H9 (cell line): ENCODE results near the gene FSTL4. TPM values are rescaled to one million over a fixed set of nuclear protein-coding genes. Genes with fewer than 3 reads are reported as not detected.

Experiments used
- DNase-seq: peaks from one replicate; pipeline ENCODE4 v3.0.0-alpha.2; 2017
- H2AFZ ChIP-seq: one replicate; pipeline ENCODE4 v1.6.1; 2013; ENCODE audit warnings: mild to moderate bottlenecking, low read length, control low read depth, moderate library complexity
- H2AK5ac ChIP-seq: 2 replicates; pipeline ENCODE4 v1.6.1; 2013; ENCODE audit warnings: low read length, control low read depth, mixed read lengths; ENCODE audit not compliant: insufficient read length
- H2BK120ac ChIP-seq: one replicate; pipeline ENCODE4 v1.6.1; 2013; ENCODE audit warnings: low read depth, mild to moderate bottlenecking, low read length, control low read depth, inconsistent platforms; ENCODE audit not compliant: poor library complexity, severe bottlenecking
- H2BK12ac ChIP-seq: 2 replicates; pipeline ENCODE4 v1.6.1; 2013; ENCODE audit warnings: low read length, control low read depth, mixed read lengths, low read depth; ENCODE audit not compliant: insufficient read length
- H2BK15ac ChIP-seq: 2 replicates; pipeline ENCODE4 v1.6.1; 2013; ENCODE audit warnings: low read depth, low read length, control low read depth
- H2BK20ac ChIP-seq: one replicate; pipeline ENCODE4 v1.6.1; 2013; ENCODE audit warnings: low read depth, mild to moderate bottlenecking, low read length, control low read depth, inconsistent platforms; ENCODE audit not compliant: poor library complexity, severe bottlenecking
- H2BK5ac ChIP-seq: 2 replicates; pipeline ENCODE4 v1.6.1; 2013; ENCODE audit warnings: low read length, control low read depth, mixed read lengths; ENCODE audit not compliant: insufficient read length
- H3K14ac ChIP-seq: 2 replicates; pipeline ENCODE4 v1.6.1; 2013; ENCODE audit warnings: low read length, control low read depth; ENCODE audit not compliant: insufficient read depth
- H3K18ac ChIP-seq: 2 replicates; pipeline ENCODE4 v1.6.1; 2013; ENCODE audit warnings: low read depth, mild to moderate bottlenecking, mixed read lengths, low read length, control low read depth; ENCODE audit not compliant: insufficient read length
- H3K23ac ChIP-seq: 2 replicates; pipeline ENCODE4 v1.6.1; 2013; ENCODE audit warnings: low read length, control low read depth, mixed read lengths, low read depth; ENCODE audit not compliant: insufficient read length
- H3K23me2 ChIP-seq: 2 replicates; pipeline ENCODE4 v1.6.1; 2013; ENCODE audit warnings: low read depth, mild to moderate bottlenecking, mixed read lengths, low read length, control low read depth; ENCODE audit not compliant: insufficient read length, poor library complexity, severe bottlenecking
- H3K27ac ChIP-seq: 2 replicates; pipeline ENCODE4 v1.5.1; 2013; ENCODE audit warnings: low read length, control low read depth, mixed read lengths, low read depth; ENCODE audit not compliant: insufficient read length
- H3K27me3 ChIP-seq: 2 replicates; pipeline ENCODE4 v1.6.1; 2013; ENCODE audit warnings: low read length, control low read depth, inconsistent platforms; ENCODE audit not compliant: insufficient read depth
- H3K4ac ChIP-seq: 2 replicates; pipeline ENCODE4 v1.6.1; 2013; ENCODE audit warnings: low read depth, mild to moderate bottlenecking, control low read depth, inconsistent platforms, low read length, moderate library complexity
- H3K4me1 ChIP-seq: 2 replicates; pipeline ENCODE4 v1.6.1; 2013; ENCODE audit warnings: low read length, control low read depth, inconsistent platforms; ENCODE audit not compliant: insufficient read depth
- H3K4me2 ChIP-seq: 2 replicates; pipeline ENCODE4 v1.6.1; 2013; ENCODE audit warnings: low read length, control low read depth, mixed read lengths; ENCODE audit not compliant: insufficient read length, insufficient read depth
- H3K56ac ChIP-seq: 2 replicates; pipeline ENCODE4 v1.6.1; 2013; ENCODE audit warnings: low read depth, mild to moderate bottlenecking, mixed read lengths, low read length, control low read depth; ENCODE audit not compliant: insufficient read length
- H3K79me1 ChIP-seq: 2 replicates; pipeline ENCODE4 v1.6.1; 2013; ENCODE audit warnings: low read depth, mild to moderate bottlenecking, moderate library complexity, low read length, control low read depth, inconsistent platforms; ENCODE audit not compliant: insufficient read depth, poor library complexity, severe bottlenecking
- H3K79me2 ChIP-seq: 2 replicates; pipeline ENCODE4 v1.6.1; 2013; ENCODE audit warnings: low read length, control low read depth, inconsistent platforms; ENCODE audit not compliant: insufficient read depth
- H3K9ac ChIP-seq: 2 replicates; pipeline ENCODE4 v1.6.1; 2013; ENCODE audit warnings: low read length, control low read depth, mixed read lengths; ENCODE audit not compliant: insufficient read length; ENCODE audit errors: extremely low read depth
- H3K9me3 ChIP-seq: one replicate; pipeline ENCODE4 v1.6.1; 2013; ENCODE audit warnings: low read depth, low read length, inconsistent platforms; ENCODE audit not compliant: control insufficient read depth
- H3T11ph ChIP-seq: one replicate; pipeline ENCODE4 v1.6.1; 2013; ENCODE audit warnings: mild to moderate bottlenecking, low read length, control low read depth, inconsistent platforms
- H4K20me1 ChIP-seq: one replicate; pipeline ENCODE4 v1.6.1; 2013; ENCODE audit not compliant: control insufficient read depth, insufficient read length, insufficient read depth
- H4K5ac ChIP-seq: 2 replicates; pipeline ENCODE4 v1.6.1; 2013; ENCODE audit warnings: low read depth, mild to moderate bottlenecking, mixed read lengths, low read length, control low read depth; ENCODE audit not compliant: insufficient read length
- H4K8ac ChIP-seq: replicated peaks from 2 replicates; pipeline ENCODE4 v1.6.1; 2013; ENCODE audit warnings: low read length, control low read depth, mixed read lengths, low read depth; ENCODE audit not compliant: insufficient read length
- H4K91ac ChIP-seq: 2 replicates; pipeline ENCODE4 v1.6.1; 2013; ENCODE audit warnings: low read depth, mild to moderate bottlenecking, moderate library complexity, mixed read lengths, low read length, control low read depth; ENCODE audit not compliant: insufficient read length
- H3K27ac Mint-ChIP-seq, 3 experiments: 2 replicates in 2 of 3; 3 replicates in 1 of 3; pipeline ENCODE4 v1.8.0; 2020 to 2021; ENCODE audit warnings: mixed read lengths in 3 of 3, mild to moderate bottlenecking in 1 of 3, moderate library complexity in 1 of 3
- H3K27me3 Mint-ChIP-seq: 2 replicates; pipeline ENCODE4 v1.8.0; 2021; ENCODE audit warnings: low read depth, mild to moderate bottlenecking, moderate library complexity, mixed read lengths
- H3K36me3 Mint-ChIP-seq, 3 experiments: 2 replicates in 2 of 3; 3 replicates in 1 of 3; pipeline ENCODE4 v1.8.0; 2020 to 2021; ENCODE audit warnings: low read depth in 3 of 3, mixed read lengths in 3 of 3; ENCODE audit not compliant: insufficient read depth in 1 of 3
- H3K4me1 Mint-ChIP-seq, 2 experiments: 2 replicates each; pipeline ENCODE4 v1.8.0; 2020; ENCODE audit warnings: mixed read lengths in 2 of 2
- H3K4me3 Mint-ChIP-seq, 2 experiments: 2 replicates in 1 of 2; 3 replicates in 1 of 2; pipeline ENCODE4 v1.8.0; 2020 to 2021; ENCODE audit warnings: mild to moderate bottlenecking in 2 of 2, mixed read lengths in 2 of 2, moderate library complexity in 1 of 2
- H3K9me3 Mint-ChIP-seq, 2 experiments: 2 replicates in 1 of 2; 3 replicates in 1 of 2; pipeline ENCODE4 v1.8.0; 2020; ENCODE audit warnings: mild to moderate bottlenecking in 2 of 2, mixed read lengths in 2 of 2, moderate library complexity in 1 of 2
- CTCF ChIP-seq: fragments of 200-600 bp; sonication (generic); conservative IDR thresholded peaks from 3 replicates; pipeline ENCODE4 v1.8.0; 2021; ENCODE audit warnings: antibody characterized with exemption, mild to moderate bottlenecking
- whole genome bisulfite sequencing: extraction: QIAGEN DNeasy Blood & Tissue Kit; methylation state at CpG from one replicate; pipeline ENCODE4 v1.1.7; 2013; ENCODE audit warnings: missing lambda C conversion rate, low lambda C conversion rate, mixed read lengths; ENCODE audit not compliant: insufficient read length; ENCODE audit errors: extremely low coverage; 5-methylcytosine and 5-hydroxymethylcytosine counted together
- total RNA-seq: library from RNA; stranded (reverse); gene quantifications from 2 replicates; pipeline ENCODE4 v1.2.1, GENCODE V29; 2021

Gene FSTL4
- total RNA-seq, 1 experiment from 2014 or later: 5.7 TPM

GRCh38 chr5:133287500-133287899 is 324.8 kb downstream of the FSTL4 start:
- H3K18ac ChIP-seq: no peak overlapping the region
- no peak overlapping the region for H3K27ac Mint-ChIP-seq
- H3K4me3 Mint-ChIP-seq: no peak overlapping the region
- H3K27me3 Mint-ChIP-seq: no peaks in the 10 kb centered on the region
- no peak overlapping the region for H2BK12ac ChIP-seq
- H4K91ac ChIP-seq: no peak overlapping the region
- no peaks in the 10 kb centered on the region for H3K36me3 Mint-ChIP-seq
- H2AK5ac ChIP-seq: no peak overlapping the region
- no peak overlapping the region for H3T11ph ChIP-seq
- no peak overlapping the region for H4K8ac ChIP-seq
- no peak overlapping the region for H3K23ac ChIP-seq
- no peaks in the 10 kb centered on the region for H3K79me1 ChIP-seq
- H3K56ac ChIP-seq: no peak overlapping the region
- no peak overlapping the region for H2BK15ac ChIP-seq
- WGBS: no CpG with 5 or more reads among the region's 3 CpGs
- no peak overlapping the region for H2AFZ ChIP-seq
- H2BK20ac ChIP-seq: no peak overlapping the region
- H4K5ac ChIP-seq: no peak overlapping the region
- H3K9me3 ChIP-seq: no peaks in the 10 kb centered on the region
- H3K23me2 ChIP-seq: no peaks in the 10 kb centered on the region
- H3K9me3 Mint-ChIP-seq: no peaks in the 10 kb centered on the region
- TF ChIP-seq CTCF: peak; percentile 66
- no peaks in the 10 kb centered on the region for H3K27me3 ChIP-seq
- no peak overlapping the region for H2BK120ac ChIP-seq
- peaks cover 17 to 24% of the 10 kb centered on the region in 2 experiments for H3K4me1 Mint-ChIP-seq
- no peaks in the 10 kb centered on the region for H3K4me1 ChIP-seq
- H3K14ac ChIP-seq: no peak overlapping the region
- no peaks in the 10 kb centered on the region for H3K79me2 ChIP-seq
- no peaks in the 10 kb centered on the region for H4K20me1 ChIP-seq
- DNase-seq: peak; percentile 67
- H3K4ac ChIP-seq: no peak overlapping the region
- no peak overlapping the region for H3K9ac ChIP-seq
- no peak overlapping the region for H3K27ac ChIP-seq
- H2BK5ac ChIP-seq: no peak overlapping the region
- no peak overlapping the region for H3K4me2 ChIP-seq
